AG04450 (cell line): ENCODE results near the gene TTC7B. TPM values are rescaled to one million over a fixed set of nuclear protein-coding genes. Genes with fewer than 3 reads are reported as not detected.

Experiments
- CTCF ChIA-PET: fragments of 300-600, 350-600 bp; formaldehyde crosslinking; extraction: SDS; loops from one replicate; lab custom pipeline; 2022; ENCODE audit warnings: antibody characterized with exemption, inconsistent platforms; lab: Charles Lee
- POLR2A ChIA-PET: fragments of 350-600 bp; formaldehyde crosslinking; extraction: SDS; loops from one replicate; lab custom pipeline; 2021; ENCODE audit warnings: antibody characterized with exemption, inconsistent platforms; lab: Yijun Ruan, JAX
- DNase-seq: peaks from one replicate; pipeline ENCODE4 v3.0.0-alpha.2; 2011; ENCODE audit warnings: low read depth, low spot score
- H3K27ac ChIP-seq: one replicate; pipeline ENCODE4 v1.5.1; 2012; ENCODE audit warnings: low read depth, low read length, control low read depth
- H3K27me3 ChIP-seq: one replicate; pipeline ENCODE4 v1.6.0; 2012; ENCODE audit warnings: low read length; ENCODE audit not compliant: control insufficient read depth, insufficient read depth
- H3K4me3 ChIP-seq: 2 replicates; pipeline ENCODE4 v1.5.1; 2011; ENCODE audit warnings: mild to moderate bottlenecking, low read depth, low read length, control low read depth
- H3K9me3 ChIP-seq: 2 replicates; pipeline ENCODE4 v1.5.1; 2012; ENCODE audit warnings: low read length; ENCODE audit not compliant: control insufficient read depth, insufficient read depth
- polyA plus RNA-seq: library from polyadenylated mRNA; depleted of rRNA; stranded (reverse); fragments of >200 nt; gene quantifications from 2 replicates; pipeline ENCODE4 v1.2.3, GENCODE V29; 2011
- TF ChIP-seq, protein P1 (sequence below): IDR thresholded peaks from 2 replicates; pipeline ENCODE4 v1.5.1; 2011; ENCODE audit warnings: low read depth, low read length, control low read depth, inconsistent platforms

TTC7B gene
- polyA plus RNA-seq, 1 experiment: 36.0 TPM

DNA sequence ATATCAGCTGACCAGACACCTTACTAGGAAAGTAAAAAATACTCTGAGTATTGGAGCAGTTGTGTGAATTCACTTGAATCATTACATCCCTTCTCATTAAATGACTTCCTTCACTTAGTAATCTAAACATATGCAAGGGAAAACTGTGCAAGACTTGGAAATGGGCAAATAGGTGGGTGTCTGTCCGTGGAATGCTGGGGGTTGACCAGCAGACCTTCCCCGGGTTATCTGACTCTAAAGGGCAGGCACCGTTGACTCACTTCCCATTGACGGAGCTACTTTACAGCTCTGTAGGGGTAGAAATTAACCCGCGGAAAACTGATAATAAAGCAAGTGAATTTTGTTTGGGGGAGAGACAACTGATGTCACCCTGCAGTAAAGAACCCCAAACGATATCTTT lies 199.3 kb downstream of the TTC7B start:
- no peak overlapping the region for H3K4me3 ChIP-seq
- H3K27me3 ChIP-seq: no peaks in the 10 kb centered on the region
- CTCF ChIA-PET: no interaction called here
- no peak overlapping the region for H3K27ac ChIP-seq
- H3K9me3 ChIP-seq: peaks cover 3% of the 10 kb centered on the region; the same call in 1 of the 2 replicates
- POLR2A ChIA-PET: no interaction called here
- no peak for DNase-seq
- TF ChIP-seq, protein P1, sequence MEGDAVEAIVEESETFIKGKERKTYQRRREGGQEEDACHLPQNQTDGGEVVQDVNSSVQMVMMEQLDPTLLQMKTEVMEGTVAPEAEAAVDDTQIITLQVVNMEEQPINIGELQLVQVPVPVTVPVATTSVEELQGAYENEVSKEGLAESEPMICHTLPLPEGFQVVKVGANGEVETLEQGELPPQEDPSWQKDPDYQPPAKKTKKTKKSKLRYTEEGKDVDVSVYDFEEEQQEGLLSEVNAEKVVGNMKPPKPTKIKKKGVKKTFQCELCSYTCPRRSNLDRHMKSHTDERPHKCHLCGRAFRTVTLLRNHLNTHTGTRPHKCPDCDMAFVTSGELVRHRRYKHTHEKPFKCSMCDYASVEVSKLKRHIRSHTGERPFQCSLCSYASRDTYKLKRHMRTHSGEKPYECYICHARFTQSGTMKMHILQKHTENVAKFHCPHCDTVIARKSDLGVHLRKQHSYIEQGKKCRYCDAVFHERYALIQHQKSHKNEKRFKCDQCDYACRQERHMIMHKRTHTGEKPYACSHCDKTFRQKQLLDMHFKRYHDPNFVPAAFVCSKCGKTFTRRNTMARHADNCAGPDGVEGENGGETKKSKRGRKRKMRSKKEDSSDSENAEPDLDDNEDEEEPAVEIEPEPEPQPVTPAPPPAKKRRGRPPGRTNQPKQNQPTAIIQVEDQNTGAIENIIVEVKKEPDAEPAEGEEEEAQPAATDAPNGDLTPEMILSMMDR: no peak

- ChIA-PET CTCF (no interaction called here), POLR2A (no interaction called here)
- DNase-seq: no peak
- TF ChIP-seq, protein P1: no peak
- H3K9me3 ChIP-seq: peaks cover 3% of the 10 kb centered on the region; the same call in 1 of the 2 replicates
- no peak overlapping the region for H3K27ac ChIP-seq
- no peak overlapping the region for H3K4me3 ChIP-seq
- H3K27me3 ChIP-seq: no peaks in the 10 kb centered on the region
Measured at GRCh38 chr14:90616313-90616712, 199.9 kb downstream of the TTC7B start.

DNA sequence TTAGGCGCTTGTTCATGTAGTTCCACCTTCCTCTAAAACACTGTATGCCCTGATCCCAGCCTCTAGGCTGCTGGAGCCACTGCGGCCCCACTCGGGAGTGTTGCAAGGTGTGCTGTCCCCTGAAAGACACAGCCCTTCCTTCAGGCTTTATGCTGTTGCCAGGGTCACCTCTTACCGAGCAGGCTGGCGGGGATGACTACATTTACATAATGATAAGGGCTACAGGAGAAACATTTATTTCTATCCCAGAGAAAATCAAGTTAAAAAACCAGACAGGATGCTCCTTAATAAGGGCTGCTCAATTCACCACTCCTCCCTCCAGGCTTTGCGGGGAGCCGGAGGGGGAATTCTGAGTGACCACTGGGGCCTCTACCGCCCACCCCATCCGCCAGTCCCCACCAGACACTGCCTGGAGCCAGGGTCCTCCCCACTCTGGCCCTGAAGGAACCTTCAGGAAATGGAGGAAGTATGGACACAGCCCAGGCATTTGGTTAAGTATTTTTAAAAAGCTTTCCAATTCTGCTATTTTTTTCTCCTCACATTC lies 200.6 kb downstream of the TTC7B start:
- Histone ChIP-seq H3K9me3 (no peaks in the 10 kb centered on the region), H3K4me3 (no peak overlapping the region), H3K27ac (no peak overlapping the region), H3K27me3 (no peaks in the 10 kb centered on the region)
- CTCF ChIA-PET: no interaction called here
- TF ChIP-seq, protein P1: no peak
- DNase-seq: no peak
- POLR2A ChIA-PET: no interaction called here

- Histone ChIP-seq H3K4me3 (no peak overlapping the region), H3K27ac (no peak overlapping the region), H3K27me3 (no peaks in the 10 kb centered on the region), H3K9me3 (no peaks in the 10 kb centered on the region)
- no peak for DNase-seq
- POLR2A ChIA-PET: no interaction called here
- CTCF ChIA-PET: no interaction called here
- TF ChIP-seq, protein P1: no peak
Measured at GRCh38 chr14:90614696-90615516, 201.3 kb downstream of the TTC7B start.

- no peak overlapping the region for H3K4me3 ChIP-seq
- POLR2A ChIA-PET: no interaction called here
- TF ChIP-seq, protein P1: no peak
- CTCF ChIA-PET: no interaction called here
- no peak for DNase-seq
- H3K27ac ChIP-seq: no peak overlapping the region
- no peaks in the 10 kb centered on the region for H3K9me3 ChIP-seq
- H3K27me3 ChIP-seq: no peaks in the 10 kb centered on the region
Measured at GRCh38 chr14:90613997-90614396, 202.2 kb downstream of the TTC7B start.
